ENCODE data around the gene TSPAN10. TPM values are rescaled to one million over a fixed set of nuclear protein-coding genes. Genes with fewer than 3 reads are reported as not detected.

TSPAN10 gene
- total and polyA plus RNA-seq, 2 of the 13 experiments (the other 11 are each of a cell fraction or from before 2014, with no cell fraction given): 0.54 to 0.75 TPM

DNA sequence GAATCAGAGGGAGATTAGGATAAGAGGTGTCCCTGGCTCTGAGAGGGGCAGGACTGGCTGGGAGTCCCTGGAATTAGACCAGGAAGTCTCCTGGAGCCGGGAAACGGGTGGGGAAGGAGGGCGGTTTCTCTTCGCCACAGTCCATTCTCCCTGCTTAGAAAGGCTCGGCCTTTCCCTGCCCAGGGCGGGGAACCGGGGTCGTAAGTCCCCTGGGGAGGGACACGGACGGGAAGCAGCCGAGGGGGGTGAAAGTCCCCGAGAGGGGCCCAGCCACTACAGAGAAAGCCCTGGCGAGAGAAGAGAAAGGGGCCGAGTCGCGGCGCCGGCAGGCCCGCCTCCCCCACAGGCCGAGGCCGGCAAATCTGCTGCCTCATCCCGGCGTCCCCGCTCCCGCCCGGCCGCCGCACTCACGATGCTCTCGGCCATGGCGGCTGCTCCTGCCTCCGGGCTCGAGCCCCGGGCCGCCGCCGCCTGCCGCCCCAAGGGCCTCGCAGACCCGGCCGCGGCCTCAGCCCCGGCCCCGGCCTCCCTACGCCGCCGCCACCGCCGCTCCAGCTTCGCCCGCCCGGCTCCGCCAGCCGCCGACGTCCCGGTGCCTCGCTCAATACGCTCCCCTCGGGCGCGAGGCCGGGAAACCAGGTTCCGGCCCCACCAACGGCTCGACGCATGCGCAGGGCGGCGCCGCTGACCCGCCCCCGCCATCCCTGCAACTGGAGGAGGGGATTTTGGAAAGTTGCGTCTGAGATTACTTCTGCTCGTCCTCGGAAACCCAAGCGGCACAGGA is at the start of gene TSPAN10, which contains the start of gene NPLOC4 (continued):
- TF ChIP-seq MIER2 (CRISPR knock-in tag; IDR thresholded peaks at IDR 0.05): peak; percentile 44; the same call in 1 of the 2 replicates
- TF ChIP-seq, protein P1, sequence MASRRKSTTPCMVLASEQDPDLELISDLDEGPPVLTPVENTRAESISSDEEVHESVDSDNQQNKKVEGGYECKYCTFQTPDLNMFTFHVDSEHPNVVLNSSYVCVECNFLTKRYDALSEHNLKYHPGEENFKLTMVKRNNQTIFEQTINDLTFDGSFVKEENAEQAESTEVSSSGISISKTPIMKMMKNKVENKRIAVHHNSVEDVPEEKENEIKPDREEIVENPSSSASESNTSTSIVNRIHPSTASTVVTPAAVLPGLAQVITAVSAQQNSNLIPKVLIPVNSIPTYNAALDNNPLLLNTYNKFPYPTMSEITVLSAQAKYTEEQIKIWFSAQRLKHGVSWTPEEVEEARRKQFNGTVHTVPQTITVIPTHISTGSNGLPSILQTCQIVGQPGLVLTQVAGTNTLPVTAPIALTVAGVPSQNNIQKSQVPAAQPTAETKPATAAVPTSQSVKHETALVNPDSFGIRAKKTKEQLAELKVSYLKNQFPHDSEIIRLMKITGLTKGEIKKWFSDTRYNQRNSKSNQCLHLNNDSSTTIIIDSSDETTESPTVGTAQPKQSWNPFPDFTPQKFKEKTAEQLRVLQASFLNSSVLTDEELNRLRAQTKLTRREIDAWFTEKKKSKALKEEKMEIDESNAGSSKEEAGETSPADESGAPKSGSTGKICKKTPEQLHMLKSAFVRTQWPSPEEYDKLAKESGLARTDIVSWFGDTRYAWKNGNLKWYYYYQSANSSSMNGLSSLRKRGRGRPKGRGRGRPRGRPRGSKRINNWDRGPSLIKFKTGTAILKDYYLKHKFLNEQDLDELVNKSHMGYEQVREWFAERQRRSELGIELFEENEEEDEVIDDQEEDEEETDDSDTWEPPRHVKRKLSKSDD (CRISPR knock-in tag; IDR thresholded peaks at IDR 0.05; ENCODE audit: low read depth): peak; percentile 37; the same call in 1 of the 2 replicates
- TF ChIP-seq, protein P2, sequence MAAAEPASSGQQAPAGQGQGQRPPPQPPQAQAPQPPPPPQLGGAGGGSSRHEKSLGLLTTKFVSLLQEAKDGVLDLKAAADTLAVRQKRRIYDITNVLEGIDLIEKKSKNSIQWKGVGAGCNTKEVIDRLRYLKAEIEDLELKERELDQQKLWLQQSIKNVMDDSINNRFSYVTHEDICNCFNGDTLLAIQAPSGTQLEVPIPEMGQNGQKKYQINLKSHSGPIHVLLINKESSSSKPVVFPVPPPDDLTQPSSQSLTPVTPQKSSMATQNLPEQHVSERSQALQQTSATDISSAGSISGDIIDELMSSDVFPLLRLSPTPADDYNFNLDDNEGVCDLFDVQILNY (CRISPR knock-in tag; conservative IDR thresholded peaks at IDR 0.05): peak; percentile 87
- TF ChIP-seq ZNF790 (CRISPR knock-in tag; IDR thresholded peaks at IDR 0.05; ENCODE audit: borderline replicate concordance): no peak
- TF ChIP-seq HNRNPH1 (optimal IDR thresholded peaks at IDR 0.05; ENCODE audit: low read depth, low read length): no peak
- TF ChIP-seq TP53 (CRISPR knock-in tag; conservative IDR thresholded peaks at IDR 0.05): 0 out of 2 replicates have a peak, but pooled peaks have one; percentile 15
- TF ChIP-seq ZMAT3 (CRISPR knock-in tag; conservative IDR thresholded peaks at IDR 0.05): peak; percentile 95
- TF ChIP-seq MED13 (CRISPR knock-in tag; IDR thresholded peaks at IDR 0.05): peak; percentile 65; the same call in 1 of the 2 replicates
- TF ChIP-seq KDM5A (IDR thresholded peaks at IDR 0.05; ENCODE audit: borderline replicate concordance, low read length): peak; percentile 93
- peak; percentile 43 for TF ChIP-seq CBX1 (IDR thresholded peaks at IDR 0.05; ENCODE audit: low read depth)
- TF ChIP-seq ZNF629 (CRISPR knock-in tag; conservative IDR thresholded peaks at IDR 0.05): peak; percentile 57; the same call in 1 of the 2 replicates
- TF ChIP-seq, protein P3, sequence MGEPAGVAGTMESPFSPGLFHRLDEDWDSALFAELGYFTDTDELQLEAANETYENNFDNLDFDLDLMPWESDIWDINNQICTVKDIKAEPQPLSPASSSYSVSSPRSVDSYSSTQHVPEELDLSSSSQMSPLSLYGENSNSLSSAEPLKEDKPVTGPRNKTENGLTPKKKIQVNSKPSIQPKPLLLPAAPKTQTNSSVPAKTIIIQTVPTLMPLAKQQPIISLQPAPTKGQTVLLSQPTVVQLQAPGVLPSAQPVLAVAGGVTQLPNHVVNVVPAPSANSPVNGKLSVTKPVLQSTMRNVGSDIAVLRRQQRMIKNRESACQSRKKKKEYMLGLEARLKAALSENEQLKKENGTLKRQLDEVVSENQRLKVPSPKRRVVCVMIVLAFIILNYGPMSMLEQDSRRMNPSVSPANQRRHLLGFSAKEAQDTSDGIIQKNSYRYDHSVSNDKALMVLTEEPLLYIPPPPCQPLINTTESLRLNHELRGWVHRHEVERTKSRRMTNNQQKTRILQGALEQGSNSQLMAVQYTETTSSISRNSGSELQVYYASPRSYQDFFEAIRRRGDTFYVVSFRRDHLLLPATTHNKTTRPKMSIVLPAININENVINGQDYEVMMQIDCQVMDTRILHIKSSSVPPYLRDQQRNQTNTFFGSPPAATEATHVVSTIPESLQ (CRISPR knock-in tag; conservative IDR thresholded peaks at IDR 0.05): no peak
- no peak for TF ChIP-seq IKZF1 (IDR thresholded peaks at IDR 0.05)
- TF ChIP-seq, protein P4, sequence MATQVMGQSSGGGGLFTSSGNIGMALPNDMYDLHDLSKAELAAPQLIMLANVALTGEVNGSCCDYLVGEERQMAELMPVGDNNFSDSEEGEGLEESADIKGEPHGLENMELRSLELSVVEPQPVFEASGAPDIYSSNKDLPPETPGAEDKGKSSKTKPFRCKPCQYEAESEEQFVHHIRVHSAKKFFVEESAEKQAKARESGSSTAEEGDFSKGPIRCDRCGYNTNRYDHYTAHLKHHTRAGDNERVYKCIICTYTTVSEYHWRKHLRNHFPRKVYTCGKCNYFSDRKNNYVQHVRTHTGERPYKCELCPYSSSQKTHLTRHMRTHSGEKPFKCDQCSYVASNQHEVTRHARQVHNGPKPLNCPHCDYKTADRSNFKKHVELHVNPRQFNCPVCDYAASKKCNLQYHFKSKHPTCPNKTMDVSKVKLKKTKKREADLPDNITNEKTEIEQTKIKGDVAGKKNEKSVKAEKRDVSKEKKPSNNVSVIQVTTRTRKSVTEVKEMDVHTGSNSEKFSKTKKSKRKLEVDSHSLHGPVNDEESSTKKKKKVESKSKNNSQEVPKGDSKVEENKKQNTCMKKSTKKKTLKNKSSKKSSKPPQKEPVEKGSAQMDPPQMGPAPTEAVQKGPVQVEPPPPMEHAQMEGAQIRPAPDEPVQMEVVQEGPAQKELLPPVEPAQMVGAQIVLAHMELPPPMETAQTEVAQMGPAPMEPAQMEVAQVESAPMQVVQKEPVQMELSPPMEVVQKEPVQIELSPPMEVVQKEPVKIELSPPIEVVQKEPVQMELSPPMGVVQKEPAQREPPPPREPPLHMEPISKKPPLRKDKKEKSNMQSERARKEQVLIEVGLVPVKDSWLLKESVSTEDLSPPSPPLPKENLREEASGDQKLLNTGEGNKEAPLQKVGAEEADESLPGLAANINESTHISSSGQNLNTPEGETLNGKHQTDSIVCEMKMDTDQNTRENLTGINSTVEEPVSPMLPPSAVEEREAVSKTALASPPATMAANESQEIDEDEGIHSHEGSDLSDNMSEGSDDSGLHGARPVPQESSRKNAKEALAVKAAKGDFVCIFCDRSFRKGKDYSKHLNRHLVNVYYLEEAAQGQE (IDR thresholded peaks at IDR 0.05; ENCODE audit: borderline replicate concordance in 1 of 2, low read depth in 1 of 2, low read length in 2 of 2): no peak
- TF ChIP-seq NKX3-1 (CRISPR knock-in tag; IDR thresholded peaks at IDR 0.05): peak; percentile 60; the same call in 1 of the 2 replicates
- peak; percentile 89 for TF ChIP-seq YY1 (IDR thresholded peaks at IDR 0.05; ENCODE audit: insufficient read depth, insufficient replicate concordance, low read depth, low read length)
- peak; percentile 81; the same call in 1 of the 2 replicates for TF ChIP-seq SMAD3 (CRISPR knock-in tag; IDR thresholded peaks at IDR 0.05)
- TF ChIP-seq, protein P5, sequence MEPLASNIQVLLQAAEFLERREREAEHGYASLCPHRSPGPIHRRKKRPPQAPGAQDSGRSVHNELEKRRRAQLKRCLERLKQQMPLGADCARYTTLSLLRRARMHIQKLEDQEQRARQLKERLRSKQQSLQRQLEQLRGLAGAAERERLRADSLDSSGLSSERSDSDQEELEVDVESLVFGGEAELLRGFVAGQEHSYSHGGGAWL (CRISPR knock-in tag; IDR thresholded peaks at IDR 0.05): peak; percentile 84; the same call in 1 of the 2 replicates
- TF ChIP-seq FOXO1 (CRISPR knock-in tag; IDR thresholded peaks at IDR 0.05): peak; percentile 93

All from HepG2 (cell line).